ENCODE measurements around the gene GLOD4. TPM values are rescaled to one million over a fixed set of nuclear protein-coding genes. Genes with fewer than 3 reads are reported as not detected.
"Not testable (repeated sequence)": the region's sequence is repeated elsewhere in the genome, so short reads cannot be mapped to it uniquely, and the experiment has no call there.

GLOD4 gene, protein sequence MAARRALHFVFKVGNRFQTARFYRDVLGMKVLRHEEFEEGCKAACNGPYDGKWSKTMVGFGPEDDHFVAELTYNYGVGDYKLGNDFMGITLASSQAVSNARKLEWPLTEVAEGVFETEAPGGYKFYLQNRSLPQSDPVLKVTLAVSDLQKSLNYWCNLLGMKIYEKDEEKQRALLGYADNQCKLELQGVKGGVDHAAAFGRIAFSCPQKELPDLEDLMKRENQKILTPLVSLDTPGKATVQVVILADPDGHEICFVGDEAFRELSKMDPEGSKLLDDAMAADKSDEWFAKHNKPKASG
- 10 to 100 TPM; 18.5 to 30.9 TPM for total RNA-seq

DNA sequence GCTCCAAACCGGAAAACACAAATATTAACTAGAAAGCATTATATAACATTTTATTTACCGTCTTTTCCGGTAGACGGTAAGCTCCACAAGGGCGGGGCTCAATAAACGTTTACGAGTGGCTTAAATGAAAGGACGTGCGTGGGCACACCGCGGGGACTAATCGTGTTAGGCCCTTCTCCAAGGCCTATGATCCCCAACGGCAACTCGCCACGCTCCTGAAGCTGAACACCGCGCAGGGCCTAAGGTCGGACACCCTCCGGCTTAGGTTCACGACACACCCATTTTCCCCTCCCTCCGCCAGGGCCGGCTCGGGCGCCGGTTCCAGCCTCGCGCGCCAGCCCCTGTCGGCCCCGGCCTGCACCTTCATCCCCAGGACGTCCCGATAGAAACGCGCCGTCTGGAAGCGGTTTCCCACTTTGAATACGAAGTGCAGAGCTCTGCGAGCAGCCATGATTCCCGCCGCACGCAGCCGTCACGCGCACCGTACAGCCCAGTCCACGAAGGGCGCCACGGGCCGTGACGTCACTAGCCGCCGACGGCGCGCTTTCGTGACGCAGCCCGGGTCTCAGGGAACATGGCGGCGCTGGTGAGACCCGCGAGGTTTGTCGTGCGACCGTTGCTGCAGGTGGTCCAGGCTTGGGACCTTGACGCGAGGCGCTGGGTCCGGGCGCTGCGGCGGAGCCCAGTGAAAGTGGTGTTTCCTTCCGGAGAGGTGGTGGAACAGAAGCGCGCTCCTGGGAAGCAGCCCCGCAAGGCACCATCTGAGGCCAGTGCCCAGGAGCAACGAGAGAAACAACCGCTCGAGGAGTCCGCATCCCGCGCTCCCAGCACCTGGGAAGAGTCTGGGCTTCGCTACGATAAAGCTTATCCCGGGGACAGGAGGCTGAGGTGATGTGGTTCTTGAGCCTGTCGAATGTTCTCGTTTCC is at the start of gene GLOD4, which contains the start of gene MRM3:
GLOD4 (minus strand) TSS at position 476 of the 927 bp plus-strand sequence; CDS start at position 451, 25 bp downstream.
MRM3 (plus strand) TSS at position 549 of the 927 bp plus-strand sequence; CDS start at position 575, 26 bp downstream.
- H3K9me3 ChIP-seq: no peaks in the 10 kb centered on the region
- peak; percentile 95 for ATAC-seq

DNA sequence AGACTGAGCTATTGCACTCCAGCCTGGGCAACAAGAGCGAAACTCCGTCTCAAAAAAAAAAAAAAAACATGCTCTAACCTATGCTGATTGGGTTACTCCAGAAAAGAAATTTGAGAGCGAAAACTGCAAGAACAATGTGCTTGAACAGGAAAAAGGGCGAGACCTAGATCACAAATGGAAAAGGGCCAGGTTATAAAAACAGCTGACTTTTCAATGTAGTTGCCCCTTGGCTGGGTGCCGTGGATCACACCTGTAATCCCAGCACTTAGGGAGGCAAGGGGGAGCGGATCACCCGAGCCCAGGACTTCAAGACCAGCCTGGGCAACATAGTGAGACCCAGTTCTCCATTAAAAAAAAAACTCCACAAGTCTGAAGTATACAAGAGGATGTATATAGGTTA is 48.9 kb upstream of the GLOD4 start:
- ATAC-seq (no peak), DNase-seq (no peak)
- Histone ChIP-seq H3K4me3 (no peak overlapping the region), H3K4me1 (no peaks in the 10 kb centered on the region), H3K36me3 (replicated peaks in 1 of 2; ENCODE audit: insufficient read depth in 1 of 2, low read depth in 2 of 2) (no peaks in the 10 kb centered on the region), H3K9me3 (no peaks in the 10 kb centered on the region), H3K27me3 (no peaks in the 10 kb centered on the region), H3K27ac (no peak overlapping the region)
- WGBS, 2 donors: 87 to 90% methylated on average over 7 of the region's 7 CpGs
- intact Hi-C loops (cut with DNase I): no loop called here
- TF ChIP-seq, protein P1, sequence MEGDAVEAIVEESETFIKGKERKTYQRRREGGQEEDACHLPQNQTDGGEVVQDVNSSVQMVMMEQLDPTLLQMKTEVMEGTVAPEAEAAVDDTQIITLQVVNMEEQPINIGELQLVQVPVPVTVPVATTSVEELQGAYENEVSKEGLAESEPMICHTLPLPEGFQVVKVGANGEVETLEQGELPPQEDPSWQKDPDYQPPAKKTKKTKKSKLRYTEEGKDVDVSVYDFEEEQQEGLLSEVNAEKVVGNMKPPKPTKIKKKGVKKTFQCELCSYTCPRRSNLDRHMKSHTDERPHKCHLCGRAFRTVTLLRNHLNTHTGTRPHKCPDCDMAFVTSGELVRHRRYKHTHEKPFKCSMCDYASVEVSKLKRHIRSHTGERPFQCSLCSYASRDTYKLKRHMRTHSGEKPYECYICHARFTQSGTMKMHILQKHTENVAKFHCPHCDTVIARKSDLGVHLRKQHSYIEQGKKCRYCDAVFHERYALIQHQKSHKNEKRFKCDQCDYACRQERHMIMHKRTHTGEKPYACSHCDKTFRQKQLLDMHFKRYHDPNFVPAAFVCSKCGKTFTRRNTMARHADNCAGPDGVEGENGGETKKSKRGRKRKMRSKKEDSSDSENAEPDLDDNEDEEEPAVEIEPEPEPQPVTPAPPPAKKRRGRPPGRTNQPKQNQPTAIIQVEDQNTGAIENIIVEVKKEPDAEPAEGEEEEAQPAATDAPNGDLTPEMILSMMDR (IDR thresholded peaks at IDR 0.05): no peak
- no peak for TF ChIP-seq POLR2A (IDR thresholded peaks at IDR 0.05)

More for the DNA sequence above, at the start of gene GLOD4, which contains the start of gene MRM3:
- peaks cover 0 to 2% of the 10 kb centered on the region in 2 donors for H3K36me3 ChIP-seq (replicated peaks in 1 of 2; ENCODE audit: insufficient read depth in 1 of 2, low read depth in 2 of 2)
- DNase-seq: peak; percentile 91 to 95 (median 94)
- H3K4me3 ChIP-seq: peak within 1 kb of the TSS; percentile 77 to 81
- peaks cover 43% of the 10 kb centered on the region for H3K4me1 ChIP-seq
- H3K27me3 ChIP-seq: no peaks in the 10 kb centered on the region
- 0 to 1% methylated on average over 15 to 87 of the region's 87 CpGs for WGBS, 2 donors
- TF ChIP-seq, protein P1 (IDR thresholded peaks at IDR 0.05): peak in 4 of 7 experiments; percentile 48 to 65 (median 55)
- TF ChIP-seq POLR2A (IDR thresholded peaks at IDR 0.05): peak; percentile 79 to 91 (median 90)
- intact Hi-C loops (cut with DNase I): no loop called here
- H3K27ac ChIP-seq: peak within 1 kb of the TSS; percentile 71 to 93 (median 92)

DNA sequence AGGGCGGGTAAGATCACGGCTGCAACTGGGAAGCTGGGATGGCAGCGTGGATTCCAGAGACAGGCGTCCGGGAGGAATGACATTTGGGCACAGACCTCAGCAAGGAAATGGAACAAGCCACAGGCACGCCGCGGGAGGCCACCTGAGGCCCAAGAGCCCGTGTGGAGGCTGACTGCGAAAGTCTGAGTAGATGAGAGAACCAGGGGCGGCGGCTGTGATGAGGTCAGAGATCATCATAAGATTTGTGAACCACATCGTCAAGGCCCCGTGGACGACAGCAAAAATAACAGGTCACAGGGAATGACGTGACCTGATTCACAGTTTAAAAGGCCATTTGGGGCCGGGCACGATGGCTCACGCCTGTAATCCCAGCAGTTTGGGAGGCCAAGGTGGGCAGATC is 48.3 kb upstream of the GLOD4 start:
- intact Hi-C loops (cut with DNase I): no loop called here
- Histone ChIP-seq H3K27ac (no peak overlapping the region), H3K9me3 (no peaks in the 10 kb centered on the region), H3K4me1 (no peaks in the 10 kb centered on the region), H3K27me3 (no peaks in the 10 kb centered on the region), H3K4me3 (no peak overlapping the region), H3K36me3 (replicated peaks in 1 of 2; ENCODE audit: insufficient read depth in 1 of 2, low read depth in 2 of 2) (no peaks in the 10 kb centered on the region)
- TF ChIP-seq, protein P1 (IDR thresholded peaks at IDR 0.05): no peak
- TF ChIP-seq POLR2A (IDR thresholded peaks at IDR 0.05): no peak
- DNase-seq: no peak
- ATAC-seq: no peak
- WGBS, 2 donors: 76% methylated on average over 19 of the region's 19 CpGs

DNA sequence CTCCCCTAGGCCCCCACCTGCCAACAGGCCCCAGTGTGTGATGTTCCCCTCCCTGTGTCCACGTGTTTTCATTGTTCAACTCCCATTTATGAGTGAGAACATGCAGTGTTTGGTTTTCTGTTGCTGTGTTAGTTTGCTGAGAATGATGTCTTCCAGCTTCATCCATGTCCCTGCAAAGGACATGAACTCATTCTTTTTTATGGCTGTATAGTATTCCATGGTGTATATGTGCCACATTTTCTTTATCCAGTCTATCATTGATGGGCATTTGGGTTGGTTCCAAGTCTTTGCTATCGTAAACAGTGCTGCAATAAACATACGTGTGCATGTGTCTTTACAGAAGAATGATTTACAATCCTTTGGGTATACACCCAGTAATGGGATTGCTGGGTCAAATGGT is 47.5 kb upstream of the GLOD4 start:
- H3K4me3 ChIP-seq; ATAC-seq; H3K27me3 ChIP-seq; H3K9me3 ChIP-seq; H3K27ac ChIP-seq; H3K4me1 ChIP-seq; H3K36me3 ChIP-seq (replicated peaks in 1 of 2; ENCODE audit: insufficient read depth in 1 of 2, low read depth in 2 of 2); intact Hi-C loops (cut with DNase I); DNase-seq: not testable (repeated sequence)
- WGBS, 2 donors: 68 to 73% methylated on average over 3 of the region's 3 CpGs

DNA sequence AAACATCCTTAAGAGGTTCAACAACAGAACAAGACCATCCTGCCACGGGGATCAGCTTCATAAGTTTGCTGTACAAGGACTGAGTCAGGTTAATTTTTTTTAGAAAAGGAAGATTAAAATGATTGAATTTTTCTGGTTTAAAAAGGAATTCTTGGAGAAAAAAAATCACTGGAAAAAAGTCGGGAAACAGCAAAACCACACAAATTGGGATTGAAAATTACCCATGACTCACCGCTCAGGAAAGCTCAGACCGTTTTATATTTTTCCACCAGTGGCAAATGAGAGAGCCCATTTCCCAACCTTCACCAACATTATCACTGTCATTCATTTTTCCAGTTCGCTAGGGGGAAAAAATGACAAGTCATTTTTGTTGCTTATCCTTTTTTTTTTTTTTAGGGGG is 46.7 kb upstream of the GLOD4 start:
- TF ChIP-seq, protein P1 (IDR thresholded peaks at IDR 0.05): no peak
- TF ChIP-seq POLR2A (IDR thresholded peaks at IDR 0.05): no peak
- 87 to 89% methylated on average over 5 of the region's 5 CpGs for WGBS, 2 donors
- DNase-seq (no peak), ATAC-seq (no peak)
- Histone ChIP-seq H3K36me3 (replicated peaks in 1 of 2; ENCODE audit: insufficient read depth in 1 of 2, low read depth in 2 of 2) (no peaks in the 10 kb centered on the region), H3K4me3 (no peak overlapping the region), H3K4me1 (no peaks in the 10 kb centered on the region), H3K9me3 (no peaks in the 10 kb centered on the region), H3K27ac (no peak overlapping the region), H3K27me3 (no peaks in the 10 kb centered on the region)
- intact Hi-C loops (cut with DNase I): no loop called here

Data from body of pancreas (tissue), 4 donors.